Colon (tissue), 2 donors: Measurements from ENCODE around the gene GPX4.

ENCODE experiments used
- FAIRE-seq: peaks from 2 replicates; lab custom pipeline; 2012; peaks lifted over from hg19 to GRCh38; lab: Jason Lieb, UNC
- donor health status: control.
- donor health status: control.

GPX4 gene

DNA sequence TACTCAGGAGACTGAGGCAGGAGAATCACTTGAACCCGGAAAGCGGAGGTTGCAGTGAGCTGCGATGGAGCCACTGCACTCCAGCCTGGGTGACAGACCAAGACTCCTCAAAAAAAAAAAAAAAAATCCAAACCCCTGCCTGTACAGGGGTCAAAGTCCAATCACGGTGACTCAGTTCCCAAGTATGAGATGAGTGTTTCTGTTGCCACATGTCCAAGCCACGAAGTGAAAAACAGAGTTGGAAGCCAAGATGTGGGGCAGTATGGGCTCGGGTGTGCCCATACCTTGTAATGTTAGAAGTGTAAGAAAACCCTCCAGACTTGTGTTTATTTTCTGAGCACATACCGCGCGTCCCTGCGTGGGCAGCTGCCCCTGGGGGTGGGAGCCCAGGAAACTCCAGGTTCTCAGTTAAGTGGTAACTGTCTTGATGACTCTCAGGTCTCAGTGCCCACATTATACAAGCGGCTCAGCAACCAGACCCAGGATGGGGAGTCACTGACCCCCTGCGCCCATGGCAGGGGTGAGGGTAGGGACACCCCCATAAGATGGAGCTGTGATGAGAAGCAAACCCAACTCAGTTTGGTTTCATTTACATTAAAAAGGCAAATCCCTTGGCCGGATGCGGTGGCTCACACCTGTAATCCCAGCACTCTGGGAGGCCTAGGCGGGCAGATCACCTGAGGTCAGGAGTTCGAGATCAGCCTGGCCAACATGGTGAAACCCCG lies 1.2 kb upstream of the GPX4 start:
- FAIRE-seq, result no peak

DNA sequence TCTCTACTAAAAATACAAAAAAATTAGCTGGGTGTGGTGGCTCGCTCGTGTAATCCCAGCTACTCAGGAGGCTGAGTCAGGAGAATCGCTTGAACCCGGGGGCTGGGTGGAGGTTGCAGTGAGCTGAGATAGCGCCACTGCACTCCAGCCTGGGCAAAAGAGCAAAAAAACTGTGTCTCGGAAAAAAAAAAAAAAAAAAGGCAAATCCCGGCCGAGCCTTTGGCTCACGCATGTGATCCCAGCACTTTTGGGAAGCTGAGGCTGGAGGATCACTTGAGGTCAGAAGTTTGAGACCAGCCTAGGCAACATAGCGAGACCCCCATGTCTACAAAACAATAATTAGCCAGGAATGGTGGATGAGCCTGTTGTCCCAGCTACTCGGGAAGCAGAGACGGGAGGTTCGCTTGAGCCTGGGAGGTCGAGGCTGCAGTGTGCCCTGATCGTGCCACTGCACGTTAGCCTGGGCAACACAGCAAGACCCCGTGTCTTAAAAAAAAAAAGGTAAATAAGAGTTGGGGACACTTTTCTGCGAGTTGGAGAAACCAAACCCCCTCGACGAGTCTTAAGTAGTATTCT lies 574 bp upstream of the GPX4 start:
- FAIRE-seq, result no peak

DNA sequence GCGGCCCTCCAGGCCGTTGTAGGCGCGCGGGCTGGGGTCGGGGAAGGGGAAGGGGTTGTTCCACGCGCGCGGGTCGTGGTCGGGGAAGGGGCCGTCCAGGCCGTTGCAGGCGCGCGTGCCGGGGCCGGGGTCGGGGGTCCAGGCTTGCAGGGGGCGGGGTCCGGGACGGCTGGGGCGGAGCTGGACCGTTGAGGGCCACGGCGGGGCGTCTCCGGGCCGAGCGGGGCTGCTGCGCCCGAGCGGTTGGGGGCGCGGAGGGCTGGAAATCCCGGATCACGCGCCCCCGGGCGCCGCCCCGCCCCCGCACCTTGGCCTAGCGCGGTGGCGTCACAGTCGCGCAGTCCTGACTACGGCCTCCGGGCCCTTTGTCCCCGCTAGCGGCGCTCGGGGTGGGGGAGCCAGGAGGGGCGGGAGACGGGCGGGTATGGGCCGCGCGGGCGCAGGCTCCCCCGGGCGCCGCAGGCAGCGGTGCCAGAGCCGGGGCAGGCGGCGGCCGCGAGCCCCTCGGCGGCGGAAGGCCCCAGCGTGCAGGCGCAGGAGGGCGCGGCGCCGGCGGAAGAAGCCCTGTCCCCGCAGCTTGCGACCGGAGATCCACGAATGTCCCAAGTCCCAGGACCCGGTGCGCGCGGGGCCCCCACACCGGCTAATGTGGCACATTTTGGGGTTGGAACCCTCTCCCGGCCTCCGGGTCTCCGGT lies 665 bp downstream of the GPX4 start:
- no peak for FAIRE-seq

DNA sequence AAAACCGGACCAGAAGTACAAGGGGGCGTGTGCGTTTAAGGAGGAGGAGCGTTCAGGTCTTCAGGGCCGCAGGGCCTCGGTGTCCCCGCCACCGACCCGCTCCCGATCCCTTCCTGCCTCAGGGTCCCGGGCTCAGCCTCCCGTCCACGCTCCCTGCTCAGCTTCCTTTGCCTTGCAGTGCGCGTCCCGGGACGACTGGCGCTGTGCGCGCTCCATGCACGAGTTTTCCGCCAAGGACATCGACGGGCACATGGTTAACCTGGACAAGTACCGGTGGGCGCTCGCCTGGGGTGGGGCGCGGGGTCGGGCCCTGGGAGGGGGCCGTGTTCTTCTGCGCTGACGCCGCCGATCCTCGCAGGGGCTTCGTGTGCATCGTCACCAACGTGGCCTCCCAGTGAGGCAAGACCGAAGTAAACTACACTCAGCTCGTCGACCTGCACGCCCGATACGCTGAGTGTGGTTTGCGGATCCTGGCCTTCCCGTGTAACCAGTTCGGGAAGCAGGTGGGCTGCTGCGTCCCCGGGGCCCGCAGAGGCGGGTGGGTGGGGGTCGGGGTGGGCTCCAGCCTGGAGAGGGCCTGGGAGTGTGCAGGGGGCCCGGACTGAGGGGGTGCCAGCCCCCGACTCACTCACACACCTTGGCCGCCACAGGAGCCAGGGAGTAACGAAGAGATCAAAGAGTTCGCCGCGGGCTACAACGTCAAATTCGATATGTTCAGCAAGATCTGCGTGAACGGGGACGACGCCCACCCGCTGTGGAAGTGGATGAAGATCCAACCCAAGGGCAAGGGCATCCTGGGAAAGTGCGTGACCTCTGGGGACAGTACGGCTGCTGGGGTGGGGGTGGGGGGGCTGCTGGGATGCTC lies 1.4 kb downstream of the GPX4 start:
- no peak for FAIRE-seq

DNA sequence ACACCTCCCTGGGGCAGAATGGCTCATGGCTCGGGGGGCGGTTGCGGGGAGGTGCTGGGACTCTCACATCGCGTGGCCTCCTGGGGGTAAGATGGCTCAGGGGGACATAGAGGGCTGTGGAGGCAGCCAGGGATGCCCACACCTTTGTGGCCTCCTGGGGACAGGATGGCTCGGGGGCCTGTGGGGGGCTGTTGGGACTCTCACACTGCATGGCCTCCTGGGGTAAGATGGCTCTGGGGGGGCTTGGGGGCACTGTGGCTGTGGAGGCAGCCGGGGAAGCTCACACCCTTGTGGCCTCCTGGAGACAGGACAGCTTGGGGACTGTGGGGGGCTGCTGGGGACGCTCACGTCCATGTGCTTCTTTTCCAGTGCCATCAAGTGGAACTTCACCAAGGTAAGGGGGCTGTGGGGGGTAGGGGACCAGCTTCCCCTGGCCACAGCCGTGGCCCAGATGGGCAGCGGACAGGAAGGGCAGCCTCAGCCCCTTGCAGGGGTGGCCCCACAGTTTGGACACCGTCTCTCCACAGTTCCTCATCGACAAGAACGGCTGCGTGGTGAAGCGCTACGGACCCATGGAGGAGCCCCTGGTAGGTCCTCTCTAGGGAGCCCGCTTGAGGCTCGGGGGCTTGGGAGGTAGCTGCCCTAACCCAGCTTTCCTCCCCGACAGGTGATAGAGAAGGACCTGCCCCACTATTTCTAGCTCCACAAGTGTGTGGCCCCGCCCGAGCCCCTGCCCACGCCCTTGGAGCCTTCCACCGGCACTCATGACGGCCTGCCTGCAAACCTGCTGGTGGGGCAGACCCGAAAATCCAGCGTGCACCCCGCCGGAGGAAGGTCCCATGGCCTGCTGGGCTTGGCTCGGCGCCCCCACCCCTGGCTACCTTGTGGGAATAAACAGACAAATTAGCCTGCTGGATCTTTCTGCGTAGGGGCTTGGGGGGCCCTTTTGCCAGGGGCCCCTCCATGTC lies 2.4 kb downstream of the GPX4 start:
- FAIRE-seq, result no peak

DNA sequence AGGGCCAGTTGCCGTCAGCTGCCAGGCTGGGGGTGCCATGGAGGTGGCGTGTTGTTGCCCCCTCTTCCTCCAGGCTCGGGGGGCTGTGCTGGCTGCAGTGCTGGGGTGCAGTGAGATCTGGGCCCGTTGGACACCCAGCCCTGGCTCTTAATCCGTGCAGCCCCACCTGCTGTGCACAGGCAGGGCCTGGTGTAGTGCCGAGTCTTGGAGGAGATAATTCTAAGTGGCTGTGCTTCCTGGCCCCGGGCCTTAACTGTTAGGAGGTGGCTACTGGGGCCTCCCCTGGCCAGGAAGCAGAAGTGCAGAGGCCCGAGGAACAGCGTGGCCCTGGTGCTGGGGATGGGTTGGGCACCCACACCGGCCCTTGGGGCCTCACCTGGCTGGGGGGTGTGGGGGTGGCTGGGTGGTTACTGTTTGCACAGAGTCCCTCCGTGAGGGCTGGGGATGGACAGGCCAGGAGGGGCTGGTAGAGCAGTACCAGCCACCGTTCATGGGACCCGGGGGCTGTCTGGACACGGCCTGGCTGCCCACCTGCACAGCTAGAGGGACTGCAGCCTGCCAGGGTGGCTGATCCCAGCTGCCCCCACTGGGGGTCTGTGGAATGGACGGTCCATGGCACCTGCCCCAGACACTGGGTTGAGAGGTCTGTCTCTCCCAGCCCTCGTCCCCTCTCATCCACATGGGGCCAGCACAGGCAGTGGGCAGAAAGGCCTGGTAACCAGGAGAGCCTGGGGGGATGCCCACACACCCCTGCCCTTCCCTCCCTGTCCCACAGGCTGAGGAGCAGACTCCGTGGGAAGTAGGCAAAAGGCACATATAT lies 3.3 kb downstream of the GPX4 start:
- no peak for FAIRE-seq

DNA sequence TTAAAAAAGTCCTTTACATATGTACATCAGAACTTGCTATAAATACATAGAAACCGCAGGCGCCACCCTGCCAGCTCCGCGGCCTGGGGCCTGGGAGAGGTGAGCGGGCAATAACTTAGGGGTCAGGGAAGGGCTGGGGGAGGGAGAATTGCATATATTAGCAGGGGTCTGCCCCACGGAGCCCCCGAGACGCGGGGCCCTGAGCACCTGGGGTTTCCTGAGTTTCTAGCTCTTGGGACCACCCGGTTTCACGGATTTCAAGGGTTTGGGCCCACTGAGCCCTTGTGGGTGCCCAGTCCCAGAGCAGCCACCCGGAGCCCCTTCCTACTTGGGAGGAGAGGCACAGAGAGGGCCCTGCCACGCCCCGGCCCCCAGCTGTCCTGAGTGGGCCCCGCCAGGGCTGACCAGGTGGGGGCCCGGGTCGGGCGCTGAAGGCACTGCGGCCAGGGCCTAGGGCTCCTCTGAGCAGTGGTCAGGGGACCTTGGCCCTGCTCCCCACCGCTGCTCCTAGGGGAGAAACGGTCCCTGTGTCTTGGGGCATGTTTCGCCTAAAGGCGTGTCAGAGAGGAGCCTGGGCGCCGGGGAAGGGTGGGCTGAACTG lies 4.0 kb downstream of the GPX4 start:
- FAIRE-seq, result no peak

DNA sequence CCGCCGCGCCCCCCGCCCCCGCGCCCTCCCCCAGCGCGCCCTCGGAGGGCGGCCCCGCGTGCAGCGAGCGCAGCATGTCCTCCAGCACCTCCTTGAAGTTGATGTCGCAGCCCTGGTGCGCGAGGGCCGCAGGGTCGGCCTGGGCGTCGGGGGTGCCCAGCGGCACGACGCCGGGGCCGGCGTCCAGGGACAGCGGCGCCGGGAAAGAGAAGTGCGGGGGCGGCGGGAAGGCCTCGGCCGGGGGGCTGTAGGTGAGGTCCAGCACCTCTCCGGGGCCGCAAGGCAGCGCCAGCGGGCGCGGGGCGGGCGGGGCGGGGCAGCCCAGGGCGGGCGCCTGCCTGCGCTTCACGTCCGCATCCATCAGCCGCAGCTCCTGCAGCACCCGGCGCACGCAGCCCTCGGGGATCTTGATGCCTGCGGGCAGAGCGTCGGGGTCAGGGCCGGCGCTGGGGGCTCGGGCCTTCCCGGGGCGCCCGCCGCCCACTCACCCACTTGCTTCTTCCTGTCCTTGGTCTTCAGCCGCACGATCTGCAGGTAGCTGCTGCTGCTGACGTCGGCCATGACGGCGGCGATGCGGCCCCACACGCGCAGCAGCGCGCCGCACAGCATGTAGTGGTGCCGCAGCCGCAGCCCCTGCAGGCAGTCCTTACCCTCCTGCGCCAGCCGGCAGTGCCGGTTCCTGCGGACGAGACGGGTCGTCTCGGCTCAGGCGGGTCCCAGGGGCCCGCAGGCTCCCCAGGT lies 4.7 kb downstream of the GPX4 start:
- no peak for FAIRE-seq

DNA sequence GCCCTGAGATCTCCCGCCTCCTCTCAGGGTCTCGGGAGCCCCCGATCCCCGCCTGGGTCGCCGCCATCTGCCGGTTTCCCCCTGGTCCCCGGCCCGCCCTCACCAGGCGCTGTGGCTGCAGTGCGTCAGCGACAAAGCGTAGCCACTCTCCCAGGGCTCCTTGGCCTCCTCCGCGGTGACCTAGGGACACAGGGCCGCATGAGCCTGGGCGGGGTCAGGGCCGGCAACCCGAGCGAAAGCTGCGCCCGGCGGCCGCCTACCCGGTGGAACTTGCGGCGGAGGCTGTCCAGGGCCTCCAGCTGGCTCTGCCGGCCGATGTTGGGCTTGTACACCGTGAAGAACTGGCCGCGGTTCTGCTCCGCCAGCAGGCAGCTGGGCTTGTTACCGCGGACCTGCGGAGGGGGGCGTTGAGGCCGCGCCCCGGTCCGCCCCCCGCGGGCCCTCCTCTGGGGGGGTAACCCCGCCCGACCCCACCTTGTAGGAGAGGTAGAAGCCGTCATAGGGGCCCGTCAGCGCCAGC lies 5.3 kb downstream of the GPX4 start:
- FAIRE-seq, result no peak

DNA sequence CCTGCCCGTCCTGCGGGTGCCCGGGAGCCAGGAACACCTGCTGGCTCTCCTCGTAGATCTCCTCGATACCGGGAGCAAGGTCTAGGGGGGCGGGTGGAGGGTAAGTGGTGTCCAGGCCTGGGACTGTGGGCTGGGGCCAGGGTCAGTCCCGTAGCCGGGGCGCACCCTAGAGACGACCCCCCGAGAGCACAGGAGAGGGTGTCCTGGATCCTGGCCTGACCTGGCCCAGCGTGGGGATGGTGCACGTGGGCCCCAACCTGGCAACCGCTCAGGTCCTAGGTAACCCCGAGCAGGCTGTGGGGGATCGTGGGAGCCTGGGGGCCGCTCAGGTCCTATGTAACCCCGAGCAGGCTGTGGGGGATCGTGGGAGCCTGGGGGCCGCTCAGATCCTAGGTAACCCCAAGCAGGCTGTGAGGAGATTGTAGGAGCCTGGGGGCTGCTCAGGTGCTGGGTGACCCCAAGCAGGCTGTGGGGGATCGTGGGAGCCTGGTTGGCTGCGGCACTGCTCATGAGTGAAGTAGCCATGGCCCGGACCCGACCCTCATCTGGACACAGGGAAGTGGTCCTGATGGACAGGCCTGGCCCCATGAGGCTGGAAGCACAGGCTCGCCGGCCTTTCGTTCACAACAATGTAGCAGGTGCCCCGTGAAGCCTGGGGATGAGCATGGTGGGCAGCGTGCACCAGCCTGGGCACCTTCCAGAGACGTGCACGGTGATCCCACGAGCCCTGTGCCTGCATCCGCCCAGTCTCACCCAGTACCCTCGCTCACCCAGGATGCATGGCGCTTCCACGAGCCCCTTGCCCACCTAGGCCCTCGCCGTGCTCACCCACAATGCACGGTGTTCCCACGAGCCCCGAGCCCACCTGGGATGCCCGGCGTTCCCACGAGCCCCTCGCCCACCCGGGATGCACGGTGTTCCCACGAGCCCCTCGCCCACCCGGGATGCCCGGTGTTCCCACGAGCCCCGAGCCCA lies 6.2 kb downstream of the GPX4 start:
- no peak for FAIRE-seq

DNA sequence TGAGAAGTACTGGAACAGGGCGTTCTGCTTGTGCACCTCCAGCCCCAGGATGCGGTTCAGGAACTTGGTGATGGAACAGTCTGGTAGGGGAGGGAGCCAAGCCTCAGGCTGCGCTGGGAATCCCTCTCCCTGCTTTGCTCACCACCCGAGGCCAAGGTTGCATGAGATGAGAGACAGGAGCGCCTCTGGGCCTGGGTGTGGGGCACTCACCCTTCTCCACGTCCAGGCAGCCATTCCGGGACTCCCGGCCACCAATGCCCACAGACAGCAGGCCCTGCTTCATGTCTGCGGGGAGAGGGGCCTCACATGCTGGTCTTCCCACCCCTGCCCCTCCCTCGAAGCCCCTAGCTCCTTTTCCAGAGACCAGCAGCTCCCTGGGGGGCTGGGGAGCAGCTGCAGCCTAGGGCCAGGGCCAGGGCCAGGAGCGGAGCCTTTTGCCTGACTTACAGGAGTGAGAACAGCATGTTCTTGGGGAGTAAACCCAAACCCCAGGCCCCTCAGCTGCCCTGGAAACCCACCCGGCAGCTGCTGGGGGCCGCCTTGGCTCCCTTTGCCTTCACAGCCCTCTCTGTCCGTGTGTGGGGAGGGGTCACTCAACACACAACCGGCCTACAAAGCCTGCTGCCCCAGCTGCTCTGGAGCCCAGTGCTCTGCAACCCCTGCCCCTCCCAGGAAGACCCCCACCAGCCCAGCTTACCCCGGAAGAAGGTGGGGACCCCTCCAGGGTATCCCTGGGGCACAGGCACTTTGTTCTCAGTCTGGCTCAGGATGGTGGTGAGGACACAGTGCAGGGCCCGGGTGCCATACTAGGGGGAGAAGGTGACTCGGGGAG lies 7.2 kb downstream of the GPX4 start:
- no peak for FAIRE-seq

DNA sequence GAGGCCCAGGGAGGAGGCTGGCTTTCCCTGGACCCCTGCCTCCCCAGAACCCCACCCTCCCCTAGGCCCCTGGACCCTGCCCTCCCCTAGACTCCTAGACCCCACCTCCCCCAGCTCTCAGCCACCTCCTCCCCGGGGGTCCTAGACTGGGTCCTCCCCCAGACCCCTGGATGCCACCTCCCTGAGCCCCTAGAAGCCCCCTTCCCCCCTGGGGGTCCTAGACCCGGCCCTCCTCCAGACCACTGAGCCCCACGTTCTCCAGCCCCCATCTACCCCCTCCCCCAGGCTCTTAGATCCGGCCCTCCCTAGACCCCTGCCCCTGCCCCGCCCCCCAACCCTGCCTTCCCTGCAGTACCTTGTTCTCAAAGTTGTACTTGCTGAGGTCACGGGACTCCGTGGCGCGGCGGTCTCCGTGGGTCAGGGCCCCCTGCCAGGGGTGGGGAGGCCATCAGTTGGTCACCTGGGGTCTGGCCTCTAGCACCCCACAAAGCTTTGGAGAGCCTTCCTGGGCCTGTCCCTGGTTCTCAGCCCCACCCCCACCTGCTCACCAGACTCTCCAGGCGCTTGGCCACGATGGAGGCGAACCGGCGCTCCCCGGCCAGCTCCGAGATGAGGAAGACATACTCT lies 8.0 kb downstream of the GPX4 start:
- no peak for FAIRE-seq

DNA sequence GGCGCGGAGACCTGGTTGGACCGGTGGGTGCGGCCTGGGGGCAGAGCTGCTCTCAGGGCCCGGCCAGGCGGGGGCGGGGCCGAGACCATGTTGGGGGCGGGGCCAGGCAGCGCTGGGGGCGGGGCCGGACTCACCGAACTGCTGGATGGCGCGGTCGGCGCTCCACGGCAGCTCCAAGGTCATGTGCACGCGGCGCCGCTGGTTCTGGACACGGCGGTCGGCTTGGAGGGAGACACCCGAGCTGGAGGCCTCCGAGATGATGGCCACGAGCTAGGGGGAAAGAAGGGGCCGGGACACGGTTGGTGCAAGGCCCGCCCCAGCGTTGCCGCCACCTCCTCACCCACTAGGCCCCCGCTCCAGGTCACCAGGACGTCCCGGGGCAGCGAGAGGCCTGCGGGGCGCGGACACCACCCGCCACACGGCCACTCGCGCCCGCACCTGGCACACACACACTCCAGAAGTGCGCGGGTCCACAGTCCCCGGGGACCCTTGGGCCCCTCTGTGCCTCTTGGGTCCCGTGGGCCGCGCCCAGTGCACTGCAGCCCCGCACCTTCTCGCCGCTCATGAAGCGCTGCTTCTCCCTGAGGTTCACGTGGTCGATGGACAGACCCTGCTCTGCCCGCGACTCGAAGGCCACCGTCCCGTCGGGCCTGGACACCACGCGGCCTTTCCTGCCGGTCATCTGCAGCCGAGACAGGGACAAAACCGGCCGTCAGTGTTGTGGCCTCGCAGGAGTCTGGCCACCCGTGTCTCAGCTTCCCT lies 8.7 kb downstream of the GPX4 start:
- FAIRE-seq, result no peak

DNA sequence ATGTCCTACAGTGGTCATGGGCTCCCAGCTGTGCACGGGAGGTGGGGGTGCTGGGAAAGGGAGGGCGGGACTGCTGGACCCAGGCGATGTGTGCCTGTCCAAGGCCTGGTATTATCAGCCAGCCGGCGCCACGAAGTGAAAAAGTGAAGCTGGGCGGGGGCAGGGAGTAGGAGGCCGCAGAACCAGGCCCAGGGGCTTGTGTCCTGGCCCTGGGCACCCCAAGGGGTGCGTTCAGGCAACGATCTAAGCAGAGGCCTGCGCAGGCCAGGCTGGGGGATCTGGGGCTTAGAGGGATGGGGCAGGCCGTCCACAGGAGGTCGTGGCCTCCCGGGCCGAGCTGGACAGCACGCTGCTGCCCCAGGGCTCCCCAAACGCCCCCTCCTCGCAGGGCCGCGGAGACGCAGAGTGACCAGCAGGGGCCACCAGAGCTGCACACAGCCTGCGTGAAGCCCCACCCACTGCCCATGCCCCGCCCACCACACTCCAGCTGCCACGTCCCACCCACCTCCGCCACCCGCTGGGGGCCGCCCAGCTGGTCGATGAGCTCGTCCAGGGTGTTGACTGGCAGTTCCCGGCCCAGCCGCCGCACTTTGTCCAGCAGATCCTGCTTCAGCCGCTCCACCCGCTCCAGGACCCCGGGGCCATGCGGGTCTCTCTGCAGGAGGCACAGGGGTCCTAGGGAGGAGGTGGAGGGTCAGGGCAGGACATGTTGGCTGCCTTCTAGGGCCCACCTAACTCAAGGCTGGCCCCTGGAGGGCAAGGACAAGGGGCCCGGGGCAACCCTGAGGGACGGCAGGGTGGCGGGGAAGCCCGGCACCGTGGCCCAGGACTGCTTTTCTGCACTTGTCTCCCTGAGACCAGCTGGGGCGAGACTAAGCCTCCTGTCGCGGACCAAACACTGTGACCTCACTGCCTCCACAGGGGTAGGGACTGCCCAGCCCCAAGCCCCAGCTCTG lies 9.5 kb downstream of the GPX4 start:
- FAIRE-seq, result no peak
